H1 (cell line): ENCODE results near the gene VGLL3.

Source experiments
- CBX5 ChIP-seq: fragments of 300-800, 300-1000 bp; sonication (generic); IDR thresholded peaks from 2 replicates; pipeline ENCODE4 v1.7.1; 2016; ENCODE audit warnings: antibody characterized with exemption, low read length, low read depth
- EP300 ChIP-seq, 2 experiments: IDR thresholded peaks; 1 replicate in 1 of 2; 2 replicates in 1 of 2; pipeline ENCODE4 v1.6.1; 2011 to 2012; ENCODE audit warnings: low read depth in 2 of 2, low read length in 2 of 2, mild to moderate bottlenecking in 2 of 2, borderline replicate concordance in 1 of 2, inconsistent platforms in 1 of 2, moderate library complexity in 1 of 2
- HDAC6 ChIP-seq: IDR thresholded peaks from one replicate; pipeline ENCODE4 v1.7.1; 2012; ENCODE audit warnings: low read depth, mild to moderate bottlenecking, inconsistent platforms, low read length, moderate library complexity
- SAP30 ChIP-seq: fragments of 300-600 bp; sonication (generic); IDR thresholded peaks from 2 replicates; pipeline ENCODE4 v1.7.1; 2012; ENCODE audit warnings: low read length, moderate library complexity, mild to moderate bottlenecking, inconsistent platforms; ENCODE audit not compliant: insufficient read depth, insufficient replicate concordance
- TF ChIP-seq, protein P1 (sequence below), 3 experiments: IDR thresholded peaks; 1 replicate in 2 of 3; 2 replicates in 1 of 3; pipeline versions ENCODE4 v1.5.1 to v1.6.1; 2011; ENCODE audit warnings: low read length in 3 of 3, mild to moderate bottlenecking in 3 of 3, inconsistent platforms in 2 of 3, low read depth in 1 of 3, moderate library complexity in 1 of 3; ENCODE audit not compliant: insufficient read depth in 1 of 3; ENCODE audit errors: control extremely low read depth in 1 of 3
- TF ChIP-seq, protein P2 (sequence below): IDR thresholded peaks from 2 replicates; pipeline ENCODE4 v1.6.1; 2011; ENCODE audit warnings: low read depth, mild to moderate bottlenecking, low read length; ENCODE audit not compliant: insufficient read depth

DNA sequence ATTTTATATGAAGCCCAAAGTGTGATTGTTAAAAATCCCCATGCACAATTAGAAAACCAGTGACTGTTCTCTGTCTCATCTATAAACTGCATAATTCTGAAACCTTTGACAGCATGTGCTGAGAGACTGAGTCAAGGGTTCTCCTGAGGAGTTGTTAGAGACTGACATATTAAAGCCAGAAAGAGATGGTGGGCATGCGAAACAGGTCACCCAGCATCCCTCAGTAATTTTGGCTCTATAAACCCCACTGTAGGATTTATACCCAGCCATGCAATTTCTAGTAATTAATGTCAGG is 3.6 kb downstream of the VGLL3 start:
- TF ChIP-seq SAP30 (no peak), CBX5 (no peak), EP300 (IDR thresholded peaks at IDR 0.05; ENCODE audit: borderline replicate concordance in 1 of 2, low read depth in 2 of 2, low read length in 2 of 2) (no peak), HDAC6 (no peak)
- TF ChIP-seq, protein P1, sequence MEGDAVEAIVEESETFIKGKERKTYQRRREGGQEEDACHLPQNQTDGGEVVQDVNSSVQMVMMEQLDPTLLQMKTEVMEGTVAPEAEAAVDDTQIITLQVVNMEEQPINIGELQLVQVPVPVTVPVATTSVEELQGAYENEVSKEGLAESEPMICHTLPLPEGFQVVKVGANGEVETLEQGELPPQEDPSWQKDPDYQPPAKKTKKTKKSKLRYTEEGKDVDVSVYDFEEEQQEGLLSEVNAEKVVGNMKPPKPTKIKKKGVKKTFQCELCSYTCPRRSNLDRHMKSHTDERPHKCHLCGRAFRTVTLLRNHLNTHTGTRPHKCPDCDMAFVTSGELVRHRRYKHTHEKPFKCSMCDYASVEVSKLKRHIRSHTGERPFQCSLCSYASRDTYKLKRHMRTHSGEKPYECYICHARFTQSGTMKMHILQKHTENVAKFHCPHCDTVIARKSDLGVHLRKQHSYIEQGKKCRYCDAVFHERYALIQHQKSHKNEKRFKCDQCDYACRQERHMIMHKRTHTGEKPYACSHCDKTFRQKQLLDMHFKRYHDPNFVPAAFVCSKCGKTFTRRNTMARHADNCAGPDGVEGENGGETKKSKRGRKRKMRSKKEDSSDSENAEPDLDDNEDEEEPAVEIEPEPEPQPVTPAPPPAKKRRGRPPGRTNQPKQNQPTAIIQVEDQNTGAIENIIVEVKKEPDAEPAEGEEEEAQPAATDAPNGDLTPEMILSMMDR (IDR thresholded peaks at IDR 0.05; ENCODE audit: control extremely low read depth in 1 of 3, insufficient read depth in 1 of 3, low read depth in 1 of 3, low read length in 3 of 3), result no peak
- TF ChIP-seq, protein P2, sequence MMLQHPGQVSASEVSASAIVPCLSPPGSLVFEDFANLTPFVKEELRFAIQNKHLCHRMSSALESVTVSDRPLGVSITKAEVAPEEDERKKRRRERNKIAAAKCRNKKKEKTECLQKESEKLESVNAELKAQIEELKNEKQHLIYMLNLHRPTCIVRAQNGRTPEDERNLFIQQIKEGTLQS, result no peak
